GM18861 (cell line): ENCODE measurements around the gene RPL27.
"Not testable (repeated sequence)": the region's sequence is repeated elsewhere in the genome, so short reads cannot be mapped to it uniquely, and the experiment has no call there.

Experiments used
- ATAC-seq: cut with Tn5 transposase; IDR thresholded peaks from one replicate; pipeline ENCODE4 v1.9.1; 2021; ENCODE audit not compliant: unreplicated experiment

RPL27 gene

DNA sequence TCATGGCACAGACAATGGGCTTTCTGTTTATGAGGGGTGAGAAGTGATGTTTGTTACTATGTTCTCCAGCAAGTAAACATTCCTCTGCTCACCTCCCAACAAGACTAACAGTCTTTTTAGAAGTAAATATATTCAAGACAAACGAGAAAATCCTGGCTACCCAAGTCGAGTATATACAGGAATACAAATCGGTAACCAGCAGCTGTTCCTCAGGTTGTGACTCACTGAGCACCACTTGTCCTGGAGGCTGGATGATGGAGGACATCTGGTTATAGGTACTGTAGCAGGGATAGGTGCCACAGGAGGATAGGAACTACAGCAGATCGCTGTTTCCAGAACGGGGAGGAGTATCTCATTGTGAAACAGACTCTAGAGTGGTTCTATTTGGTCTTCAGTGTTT, 5.3 kb upstream of the RPL27 start:
- ATAC-seq = no peak

- ATAC-seq = not testable (repeated sequence)
Observed at GRCh38 chr17:42993913-42994312, 4.3 kb upstream of the RPL27 start.

DNA sequence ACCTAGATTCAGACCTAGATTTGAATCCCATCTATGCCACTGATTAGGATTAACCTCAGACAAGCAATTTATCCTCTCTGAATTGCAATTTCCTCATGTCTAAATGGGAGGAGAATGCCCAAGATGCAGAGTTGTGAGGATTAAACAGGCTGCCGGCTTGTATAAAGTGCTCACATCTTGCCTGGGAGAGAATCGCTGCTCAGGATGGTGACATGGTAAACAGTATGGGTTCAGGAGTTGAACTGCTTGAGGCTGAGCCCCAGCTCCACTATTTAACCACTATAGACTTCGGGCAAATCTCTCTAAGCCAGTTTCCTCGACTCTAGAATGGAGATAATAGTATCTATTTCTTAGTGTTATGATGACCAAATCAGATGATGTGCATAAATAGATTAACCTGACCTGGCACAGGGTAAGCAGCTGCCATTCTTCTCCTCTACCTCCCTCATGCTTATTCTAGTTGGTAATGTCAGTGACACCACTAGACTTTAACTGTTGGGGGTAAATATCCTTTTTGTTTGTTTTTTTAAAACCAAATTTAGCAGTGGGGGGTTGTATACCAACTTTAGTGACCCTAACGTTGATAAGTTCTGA, 732 bp upstream of the RPL27 start:
- no peak for ATAC-seq

- ATAC-seq = no peak
Observed at GRCh38 chr17:42999003-42999525, 845 bp downstream of the RPL27 start.

DNA sequence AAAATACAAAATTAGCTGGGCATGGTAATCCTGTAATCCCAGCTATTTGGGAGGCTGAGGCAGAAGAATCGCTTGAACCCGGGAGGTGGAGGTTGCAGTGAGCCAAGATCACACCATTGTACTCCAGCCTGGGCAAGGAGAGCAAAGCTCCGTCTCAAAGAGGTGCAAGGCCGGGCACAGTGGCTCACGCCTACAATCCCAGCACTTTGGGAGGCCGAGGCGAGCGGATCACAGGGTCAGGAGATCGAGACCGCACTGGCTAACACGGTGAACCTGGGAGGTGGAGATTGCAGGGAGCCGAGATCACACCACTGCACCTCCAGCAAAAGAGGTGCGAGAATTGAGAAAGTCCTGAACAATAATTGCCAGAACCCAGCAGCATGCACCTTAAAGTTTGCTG, 2.7 kb downstream of the RPL27 start:
- not testable (repeated sequence) for ATAC-seq

DNA sequence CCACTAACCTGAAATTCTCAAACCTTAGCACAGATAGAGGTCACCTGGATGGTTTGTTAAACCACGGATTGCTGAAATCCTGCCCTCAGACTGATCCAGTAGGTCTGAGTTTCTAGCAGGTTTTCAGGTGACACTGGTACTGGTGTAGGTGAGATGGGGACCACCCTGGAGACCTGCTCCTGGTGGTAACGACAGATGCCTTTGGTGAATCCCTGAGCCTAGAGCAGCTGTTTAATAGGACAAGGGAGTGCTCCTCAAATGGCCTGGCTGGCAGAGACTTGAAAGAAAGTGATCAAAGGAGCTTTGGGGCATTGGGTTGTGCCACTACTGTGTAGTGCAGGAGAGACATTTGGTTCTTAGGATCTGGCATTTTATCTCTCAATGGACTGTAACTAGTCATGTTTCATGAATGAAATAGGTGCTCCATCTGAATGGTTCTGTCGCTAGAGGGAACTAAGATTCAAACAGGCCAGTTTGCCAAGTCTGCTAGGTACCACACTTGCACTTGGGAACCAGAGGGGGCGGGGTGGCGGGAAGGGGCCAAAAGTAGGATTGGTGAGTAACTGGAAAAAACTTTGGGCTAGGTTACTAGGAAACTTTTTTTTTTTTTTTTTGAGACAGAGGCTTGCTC, 5.4 kb downstream of the RPL27 start:
- no peak for ATAC-seq

DNA sequence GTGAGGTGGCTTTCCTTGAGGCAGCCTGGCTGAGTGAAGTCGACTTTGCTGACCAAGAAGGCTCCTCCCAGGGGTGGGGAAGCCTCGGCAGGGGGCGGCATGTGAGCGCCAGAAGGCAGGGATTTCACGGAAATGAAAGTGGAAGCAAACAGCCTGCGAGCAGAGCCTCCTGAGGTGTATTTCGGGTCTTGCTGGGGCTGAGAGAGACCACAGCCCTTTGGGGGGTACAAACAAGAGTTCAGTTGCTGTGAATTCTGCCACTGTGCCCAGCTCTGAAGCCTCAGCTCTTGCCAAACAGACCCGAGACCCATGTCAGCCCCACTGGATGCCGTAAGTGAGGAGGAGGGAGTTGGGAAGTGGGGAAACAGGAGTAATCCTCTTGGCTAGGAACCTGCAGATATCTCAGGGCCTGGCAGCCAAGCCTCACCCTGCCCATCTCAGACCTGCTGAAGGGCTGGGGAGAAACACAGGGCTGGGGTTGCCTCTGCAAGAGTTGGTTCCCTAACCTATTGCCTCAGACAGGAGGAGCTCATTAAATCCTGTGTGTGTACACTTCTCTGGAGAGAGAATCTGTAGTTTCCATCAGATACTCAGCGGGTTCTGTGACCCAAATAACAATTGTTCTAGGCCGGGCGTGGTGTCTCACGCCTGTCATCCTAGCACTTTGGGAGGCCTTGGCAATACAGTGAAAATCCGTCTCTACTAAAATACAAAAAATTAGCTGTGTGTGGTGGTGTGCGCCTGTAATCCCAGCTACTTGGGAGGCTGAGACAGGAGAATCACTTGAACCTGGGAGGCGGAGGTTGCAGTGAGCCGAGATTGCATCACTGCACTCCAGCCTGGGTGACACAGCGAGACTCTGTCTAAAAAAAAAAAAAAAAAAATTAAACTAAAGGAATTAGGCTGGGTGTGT, 8.7 kb downstream of the RPL27 start, which contains the start of gene IFI35:
IFI35 (plus strand) TSS at position 146 of the 913 bp plus-strand sequence; CDS start at position 310, 164 bp downstream.
- ATAC-seq = peak; percentile 81

DNA sequence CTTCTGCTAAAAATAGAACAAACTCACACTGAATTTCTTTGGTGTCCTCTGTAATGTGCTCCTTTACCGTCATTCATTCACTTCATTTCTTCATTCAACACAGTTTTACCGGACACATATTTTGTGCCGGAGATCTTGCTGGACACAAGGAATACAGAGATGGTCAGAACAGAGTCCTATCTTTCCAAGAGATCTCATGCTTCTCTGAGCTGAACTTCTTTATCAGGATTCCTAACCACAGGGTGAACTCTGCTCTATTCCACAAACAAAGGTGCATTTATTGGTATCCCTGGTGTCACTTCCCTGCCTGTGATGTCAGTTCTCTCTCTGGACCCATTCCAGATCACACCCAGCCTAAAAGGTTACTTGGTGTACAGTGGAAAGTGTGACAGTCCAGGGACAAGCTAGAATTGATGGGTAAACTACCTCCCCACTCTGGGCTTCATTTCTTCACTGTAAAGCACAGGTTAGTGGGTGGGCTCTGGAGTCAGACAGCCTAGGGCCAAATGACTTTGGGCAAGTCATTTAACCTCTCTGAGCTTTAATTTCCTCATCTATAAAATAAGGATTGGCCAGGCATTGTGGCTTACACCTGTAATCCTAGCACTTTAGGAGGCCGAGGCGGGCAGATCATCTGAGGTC, 12.6 kb downstream of the RPL27 start:
- ATAC-seq = no peak

DNA sequence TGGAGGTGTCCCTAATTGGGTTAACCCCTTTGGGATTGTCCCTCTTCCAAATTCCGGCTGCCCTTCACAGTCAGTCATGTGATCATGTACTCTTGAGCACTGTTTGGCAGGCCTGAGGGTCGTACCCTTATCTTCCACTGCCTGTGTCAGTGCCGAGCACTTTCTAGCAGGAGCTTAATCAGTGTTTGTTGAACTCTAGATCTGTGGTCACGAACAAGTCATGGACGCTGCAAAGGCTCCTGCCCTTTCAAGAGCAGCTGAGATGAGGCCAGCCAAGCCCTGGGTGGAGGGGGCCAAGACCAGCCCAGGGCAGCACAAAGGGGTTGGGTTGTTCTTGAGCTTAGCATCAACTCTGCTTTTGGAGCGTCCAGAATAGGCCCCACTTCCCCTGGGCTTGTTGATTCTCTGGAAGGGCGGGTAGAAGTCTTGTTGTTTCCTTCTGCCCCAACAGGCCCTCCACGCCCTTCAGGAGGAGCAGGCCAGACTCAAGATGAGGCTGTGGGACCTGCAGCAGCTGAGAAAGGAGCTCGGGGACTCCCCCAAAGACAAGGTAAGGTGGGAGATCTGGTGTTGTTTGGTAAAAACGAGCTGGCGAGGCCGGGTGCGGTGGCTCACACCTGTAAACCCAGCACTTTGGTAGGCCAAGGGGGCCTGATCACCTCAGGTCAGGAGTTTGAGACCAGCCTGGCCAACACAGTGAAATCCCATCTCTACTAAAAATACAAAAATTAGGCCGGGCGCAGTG, 13.7 kb downstream of the RPL27 start:
- no peak for ATAC-seq

GRCh38 chr17:43013296-43013695, 15.1 kb downstream of the RPL27 start:
- no peak for ATAC-seq

GRCh38 chr17:43014020-43014648, 15.9 kb downstream of the RPL27 start:
- ATAC-seq = no peak

- ATAC-seq = no peak
Observed at GRCh38 chr17:43014649-43015542, 16.7 kb downstream of the RPL27 start.

GRCh38 chr17:43015579-43015978, 17.4 kb downstream of the RPL27 start:
- no peak for ATAC-seq

GRCh38 chr17:43016216-43016615, 18.0 kb downstream of the RPL27 start:
- no peak for ATAC-seq

DNA sequence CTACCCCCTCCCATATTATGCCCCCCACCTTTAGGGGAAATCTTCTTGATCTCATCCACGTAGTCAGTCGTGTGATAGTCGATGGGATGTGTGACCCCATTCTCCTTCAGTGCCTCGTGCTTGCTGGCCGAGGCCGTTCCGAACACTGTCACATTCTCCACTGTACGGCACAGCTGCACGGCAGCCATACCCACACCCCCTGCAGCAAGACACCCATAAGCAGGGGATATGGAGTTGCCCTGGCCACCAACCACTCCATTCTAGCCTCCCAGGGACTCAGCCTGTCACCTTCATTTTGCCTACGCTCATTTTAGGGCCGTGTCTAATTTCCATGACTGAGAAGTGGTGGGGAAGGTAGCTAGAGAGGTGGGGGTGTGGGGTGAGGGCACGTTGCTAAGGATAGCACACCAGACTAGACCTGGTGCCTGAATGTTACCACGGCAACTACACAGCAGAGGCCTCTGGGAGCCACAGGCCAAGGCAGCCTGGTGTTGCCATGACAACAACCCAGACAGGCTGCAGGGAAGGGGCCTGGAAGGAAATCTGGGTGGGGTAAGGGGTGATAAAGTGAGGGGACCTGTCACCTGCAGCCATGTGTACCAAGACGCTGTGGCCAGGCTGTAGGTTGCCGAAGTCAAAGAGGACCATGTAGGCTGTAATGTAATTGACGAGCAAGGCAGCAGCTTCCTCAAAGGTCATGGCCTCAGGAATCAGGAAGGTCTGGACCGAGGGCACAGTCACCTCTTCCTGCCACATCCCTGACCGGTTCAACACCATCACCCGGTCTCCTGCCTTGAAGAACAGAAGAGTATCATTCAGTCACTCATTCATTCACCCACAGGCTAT, 20.0 kb downstream of the RPL27 start:
- ATAC-seq = no peak

DNA sequence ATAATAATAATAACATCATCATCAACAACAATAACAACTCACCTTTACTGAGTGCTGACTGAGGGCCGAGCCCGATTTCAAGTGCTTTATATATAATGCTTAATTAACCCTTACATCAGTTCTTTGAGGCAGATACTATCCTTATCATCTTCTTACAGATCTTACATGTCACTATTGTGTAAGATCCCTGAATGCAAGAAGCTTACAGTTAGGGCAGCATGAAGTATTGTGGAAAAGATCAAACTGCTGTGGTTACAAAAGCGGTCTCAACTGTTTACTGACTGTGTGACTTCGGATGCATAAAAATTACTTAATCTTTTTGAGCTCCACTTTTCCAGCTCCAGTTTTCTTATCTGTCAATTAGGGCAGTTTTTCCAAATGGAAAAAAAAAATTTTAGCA, 20.7 kb downstream of the RPL27 start:
- ATAC-seq = no peak

GRCh38 chr17:43019418-43019817, 21.2 kb downstream of the RPL27 start:
- no peak for ATAC-seq

GRCh38 chr17:43020030-43020621, 21.9 kb downstream of the RPL27 start:
- ATAC-seq = no peak
